CD4-positive, alpha-beta T cell treated with Interleukin-10 for 1 hour (primary cell): ENCODE results near the gene INPP5E.

Experiments
- DNase-seq: peaks from one replicate; pipeline ENCODE4 v3.0.0-alpha.2; 2020

Gene INPP5E

GRCh38 chr9:136473354-136473721, 33.7 kb upstream of the INPP5E start:
- DNase-seq: no peak

GRCh38 chr9:136472640-136473353, 33.2 kb upstream of the INPP5E start:
- no peak for DNase-seq

GRCh38 chr9:136471802-136472487, 32.3 kb upstream of the INPP5E start:
- no peak for DNase-seq

GRCh38 chr9:136470792-136471469, 31.3 kb upstream of the INPP5E start:
- no peak for DNase-seq

- no peak for DNase-seq
Measured at GRCh38 chr9:136470356-136470755, 30.7 kb upstream of the INPP5E start.

GRCh38 chr9:136467766-136468165, 28.1 kb upstream of the INPP5E start:
- DNase-seq: no peak

- no peak for DNase-seq
Measured at GRCh38 chr9:136466155-136466541, 26.5 kb upstream of the INPP5E start.

- no peak for DNase-seq
Measured at GRCh38 chr9:136465500-136466154, 26.0 kb upstream of the INPP5E start.

GRCh38 chr9:136464241-136464640, 24.6 kb upstream of the INPP5E start:
- DNase-seq: no peak

GRCh38 chr9:136463578-136463977, 23.9 kb upstream of the INPP5E start:
- no peak for DNase-seq

- no peak for DNase-seq
Measured at GRCh38 chr9:136462664-136463063, 23.0 kb upstream of the INPP5E start.

- DNase-seq: no peak
Measured at GRCh38 chr9:136460772-136461325, 21.2 kb upstream of the INPP5E start.

GRCh38 chr9:136459425-136459824, 19.8 kb upstream of the INPP5E start:
- DNase-seq: no peak

GRCh38 chr9:136457326-136457725, 17.7 kb upstream of the INPP5E start:
- no peak for DNase-seq

- DNase-seq: no peak
Measured at GRCh38 chr9:136456258-136456657, 16.6 kb upstream of the INPP5E start.

- DNase-seq: no peak
Measured at GRCh38 chr9:136455043-136456002, 15.7 kb upstream of the INPP5E start.

- DNase-seq: no peak
Measured at GRCh38 chr9:136454026-136454796, 14.6 kb upstream of the INPP5E start.

GRCh38 chr9:136453326-136453725, 13.7 kb upstream of the INPP5E start:
- DNase-seq: no peak

- no peak for DNase-seq
Measured at GRCh38 chr9:136451221-136451877, 11.7 kb upstream of the INPP5E start.

- no peak for DNase-seq
Measured at GRCh38 chr9:136448655-136449054, 9.0 kb upstream of the INPP5E start.
